ENCODE measurements around the gene UCN3. TPM values are rescaled to one million over a fixed set of nuclear protein-coding genes. Genes with fewer than 3 reads are reported as not detected.

Gene UCN3
- total RNA-seq, 2 donors from 2014 or later: not detected

GRCh38 chr10:5423771-5424170, 59.0 kb downstream of the UCN3 start:
- H3K4me3 ChIP-seq: no peak overlapping the region
- intact Hi-C loops (cut with DNase I): no loop called here
- H3K9me3 ChIP-seq: no peaks in the 10 kb centered on the region
- no peaks in the 10 kb centered on the region for H3K36me3 ChIP-seq
- no peak overlapping the region for H3K27ac ChIP-seq
- no peak for TF ChIP-seq POLR2AphosphoS5 (IDR thresholded peaks at IDR 0.05)
- TF ChIP-seq, protein P1, sequence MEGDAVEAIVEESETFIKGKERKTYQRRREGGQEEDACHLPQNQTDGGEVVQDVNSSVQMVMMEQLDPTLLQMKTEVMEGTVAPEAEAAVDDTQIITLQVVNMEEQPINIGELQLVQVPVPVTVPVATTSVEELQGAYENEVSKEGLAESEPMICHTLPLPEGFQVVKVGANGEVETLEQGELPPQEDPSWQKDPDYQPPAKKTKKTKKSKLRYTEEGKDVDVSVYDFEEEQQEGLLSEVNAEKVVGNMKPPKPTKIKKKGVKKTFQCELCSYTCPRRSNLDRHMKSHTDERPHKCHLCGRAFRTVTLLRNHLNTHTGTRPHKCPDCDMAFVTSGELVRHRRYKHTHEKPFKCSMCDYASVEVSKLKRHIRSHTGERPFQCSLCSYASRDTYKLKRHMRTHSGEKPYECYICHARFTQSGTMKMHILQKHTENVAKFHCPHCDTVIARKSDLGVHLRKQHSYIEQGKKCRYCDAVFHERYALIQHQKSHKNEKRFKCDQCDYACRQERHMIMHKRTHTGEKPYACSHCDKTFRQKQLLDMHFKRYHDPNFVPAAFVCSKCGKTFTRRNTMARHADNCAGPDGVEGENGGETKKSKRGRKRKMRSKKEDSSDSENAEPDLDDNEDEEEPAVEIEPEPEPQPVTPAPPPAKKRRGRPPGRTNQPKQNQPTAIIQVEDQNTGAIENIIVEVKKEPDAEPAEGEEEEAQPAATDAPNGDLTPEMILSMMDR (IDR thresholded peaks at IDR 0.05): no peak
- H3K4me1 ChIP-seq (replicated peaks): no peaks in the 10 kb centered on the region
- no peak for DNase-seq (ENCODE audit: low spot score)
- WGBS: 41% methylated on average over 2 of the region's 2 CpGs
- no peaks in the 10 kb centered on the region for H3K27me3 ChIP-seq (replicated peaks; ENCODE audit: insufficient read depth)

Other genes starting within 250 kb of the UCN3 start
- gene AKR1C8, start 179.8 kb upstream of the UCN3 start, total RNA-seq: not detected
- not detected for gene AKR1C4, start 168.1 kb upstream of the UCN3 start, total RNA-seq
- 1 to 10 TPM in 1 of 2 donors, not detected in 1; 1.1 TPM for gene TUBAL3, start 39.9 kb downstream of the UCN3 start, total RNA-seq
- gene NET1, start 47.6 kb downstream of the UCN3 start, total RNA-seq: 10 to 100 TPM; 55.6 to 77.6 TPM
- 10 to 100 TPM in 1 of 2 donors, under 1 TPM in 1; 0.46 to 10.5 TPM for gene CALML5, start 134.6 kb downstream of the UCN3 start, total RNA-seq
- 1 to 10 TPM; 1.6 to 8.0 TPM for gene CALML3, start 160.0 kb downstream of the UCN3 start, total RNA-seq